Activated T-cell treated with anti-CD3 and anti-CD28 coated beads, Interleukin-2, amount 50 U/mL, for 4 hours (primary cell): Measurements from ENCODE around the gene VSX1. TPM values are rescaled to one million over a fixed set of nuclear protein-coding genes. Genes with fewer than 3 reads are reported as not detected.

Experiments used
- ATAC-seq, 2 donors: fragments of 200-7000 bp; cut with Tn5 transposase; one replicate each; pipeline ENCODE4 v1.10.0; 2021
- DNase-seq: peaks from one replicate; pipeline ENCODE4 v3.0.0-alpha.2; 2020
- H3K27me3 Mint-ChIP-seq: one replicate; pipeline ENCODE4 v1.8.0; 2021; ENCODE audit warnings: low read depth, mixed read lengths
- H3K36me3 Mint-ChIP-seq: one replicate; pipeline ENCODE4 v1.8.0; 2022; ENCODE audit warnings: mixed read lengths; ENCODE audit not compliant: insufficient read depth
- H3K4me1 Mint-ChIP-seq: one replicate; pipeline ENCODE4 v1.8.0; 2021; ENCODE audit warnings: low read depth, mixed read lengths
- H3K4me3 Mint-ChIP-seq: one replicate; pipeline ENCODE4 v1.8.0; 2021; ENCODE audit warnings: mild to moderate bottlenecking, moderate library complexity, mixed read lengths
- H3K9me3 Mint-ChIP-seq: one replicate; pipeline ENCODE4 v1.8.0; 2021; ENCODE audit warnings: mixed read lengths
- total RNA-seq, 3 donors: library from RNA; stranded (reverse); gene quantifications; one replicate each; pipeline ENCODE4 v1.2.1, GENCODE V29; 2021

Gene VSX1
- total RNA-seq, 3 donors from 2014 or later: not detected

DNA sequence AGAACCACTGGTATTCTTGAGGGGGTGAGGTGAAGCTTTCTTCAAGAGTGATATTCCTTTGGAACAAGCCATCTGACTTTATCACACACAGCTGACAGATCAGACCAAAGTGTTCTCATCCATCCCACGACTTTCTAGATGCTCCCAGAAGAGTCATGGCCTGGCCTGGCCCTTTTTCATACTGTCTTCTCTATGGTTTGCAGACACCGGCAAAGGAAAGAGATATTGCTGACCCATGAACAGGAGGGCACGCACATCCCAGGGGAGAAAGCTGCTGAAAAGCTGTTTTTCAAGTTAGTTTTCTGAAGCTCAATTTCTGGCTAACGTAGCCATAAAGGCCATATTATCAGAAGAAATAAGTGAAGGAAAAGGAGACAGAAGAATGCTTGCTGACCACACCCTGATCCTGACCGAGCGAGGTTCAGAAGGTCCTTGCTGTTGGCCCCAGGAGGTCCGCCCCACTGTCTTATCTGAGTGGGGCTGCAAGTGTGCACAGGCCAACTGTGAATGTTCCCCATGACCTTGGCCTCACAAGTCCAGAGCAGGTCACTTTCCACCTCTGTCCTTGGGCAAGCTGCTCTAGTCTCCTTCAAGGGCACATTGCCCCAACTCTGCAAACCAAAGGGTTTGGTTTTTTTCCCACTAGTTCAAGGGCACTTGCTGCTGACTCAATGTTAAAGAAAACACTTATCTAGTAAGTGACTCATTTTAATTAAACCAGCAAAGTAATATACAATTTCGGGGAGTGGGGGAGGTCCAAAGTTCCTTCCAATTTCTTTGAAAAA is 26.0 kb downstream of the VSX1 start:
- Mint-ChIP-seq H3K4me1 (peaks cover 64% of the 10 kb centered on the region), H3K9me3 (no peaks in the 10 kb centered on the region), H3K4me3 (peak overlapping the region; percentile 82), H3K36me3 (peaks cover 2% of the 10 kb centered on the region), H3K27me3 (no peaks in the 10 kb centered on the region)
- ATAC-seq (peak in 1 of 2 donors; percentile 6), DNase-seq (no peak)

DNA sequence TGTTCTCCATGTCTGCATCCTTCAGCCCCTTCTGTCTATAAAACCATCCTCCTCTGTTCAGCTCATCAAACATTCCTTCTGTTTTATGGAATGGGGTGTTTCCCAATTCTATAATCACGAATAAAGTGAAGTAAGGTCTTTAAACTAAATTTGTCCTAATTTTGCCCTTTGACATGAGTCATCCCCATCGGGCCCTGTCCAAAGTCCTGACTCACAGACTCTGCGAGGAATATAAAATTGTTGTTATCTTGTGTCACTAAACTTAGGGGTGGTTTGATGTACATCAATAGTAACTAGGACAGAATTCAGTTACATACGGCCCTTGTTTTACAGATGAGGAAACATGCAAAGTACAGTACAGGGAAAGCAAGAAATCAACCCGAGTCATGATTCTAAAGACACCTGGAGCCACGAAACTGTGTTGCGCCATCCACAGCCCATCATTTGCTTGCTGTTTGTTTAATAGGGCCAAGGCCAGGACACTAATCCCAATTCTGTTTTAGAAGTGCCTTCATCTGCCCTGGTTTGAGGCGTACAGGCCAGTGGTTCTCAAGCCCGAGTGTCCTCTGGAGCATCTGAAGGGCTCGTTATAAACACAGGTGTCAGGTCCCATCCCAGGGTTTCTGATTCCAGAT is 26.8 kb downstream of the VSX1 start:
- no peaks in the 10 kb centered on the region for H3K9me3 Mint-ChIP-seq
- ATAC-seq (no peak), DNase-seq (no peak)
- no peak overlapping the region for H3K4me3 Mint-ChIP-seq
- peaks cover 2% of the 10 kb centered on the region for H3K36me3 Mint-ChIP-seq
- peaks cover 69% of the 10 kb centered on the region for H3K4me1 Mint-ChIP-seq
- H3K27me3 Mint-ChIP-seq: no peaks in the 10 kb centered on the region

- no peak for DNase-seq
- Mint-ChIP-seq H3K4me1 (peaks cover 74% of the 10 kb centered on the region), H3K36me3 (peaks cover 2% of the 10 kb centered on the region), H3K27me3 (no peaks in the 10 kb centered on the region), H3K9me3 (no peaks in the 10 kb centered on the region), H3K4me3 (no peak overlapping the region)
- ATAC-seq: no peak
Measured at GRCh38 chr20:25054096-25054820, 27.7 kb downstream of the VSX1 start.

DNA sequence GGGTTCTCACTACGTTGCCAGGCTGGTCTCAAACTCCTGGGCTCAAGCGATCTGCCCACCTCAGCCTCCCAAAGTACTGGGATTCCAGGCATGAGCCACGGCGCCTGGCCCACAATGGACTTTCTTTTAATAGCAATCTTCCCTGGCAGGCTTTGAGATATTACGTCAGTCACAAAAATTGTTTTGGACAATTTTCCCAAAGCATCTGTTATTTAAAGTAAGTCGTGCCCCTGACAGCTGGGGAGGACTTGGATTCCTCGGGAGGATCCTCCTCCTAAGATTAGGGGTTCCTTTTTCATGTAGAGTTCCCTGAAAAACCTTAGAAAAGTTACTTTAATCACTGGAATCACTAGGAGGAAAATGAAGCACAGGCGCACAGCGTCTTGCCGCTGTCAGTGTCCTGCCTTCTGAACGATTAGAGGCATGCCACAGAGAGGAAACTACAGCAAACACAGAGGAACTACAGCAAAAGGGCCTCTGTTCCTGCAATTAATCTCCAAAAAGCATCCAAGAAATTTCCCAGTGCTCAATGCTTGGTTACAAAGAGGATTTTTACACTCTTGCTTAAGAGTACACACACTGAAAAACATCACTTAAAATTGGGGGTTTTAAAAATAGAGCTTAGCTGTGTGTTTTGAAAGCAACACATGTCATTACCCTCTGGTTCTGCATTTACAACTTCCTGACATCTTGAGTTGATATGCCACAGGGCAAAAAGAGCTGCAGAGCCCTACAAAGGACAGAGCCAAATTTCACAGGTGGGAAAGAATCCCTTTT is 28.5 kb downstream of the VSX1 start:
- Mint-ChIP-seq H3K27me3 (no peaks in the 10 kb centered on the region), H3K36me3 (peaks cover 2% of the 10 kb centered on the region), H3K9me3 (no peaks in the 10 kb centered on the region), H3K4me1 (peaks cover 71% of the 10 kb centered on the region), H3K4me3 (no peak overlapping the region)
- ATAC-seq (no peak), DNase-seq (no peak)

DNA sequence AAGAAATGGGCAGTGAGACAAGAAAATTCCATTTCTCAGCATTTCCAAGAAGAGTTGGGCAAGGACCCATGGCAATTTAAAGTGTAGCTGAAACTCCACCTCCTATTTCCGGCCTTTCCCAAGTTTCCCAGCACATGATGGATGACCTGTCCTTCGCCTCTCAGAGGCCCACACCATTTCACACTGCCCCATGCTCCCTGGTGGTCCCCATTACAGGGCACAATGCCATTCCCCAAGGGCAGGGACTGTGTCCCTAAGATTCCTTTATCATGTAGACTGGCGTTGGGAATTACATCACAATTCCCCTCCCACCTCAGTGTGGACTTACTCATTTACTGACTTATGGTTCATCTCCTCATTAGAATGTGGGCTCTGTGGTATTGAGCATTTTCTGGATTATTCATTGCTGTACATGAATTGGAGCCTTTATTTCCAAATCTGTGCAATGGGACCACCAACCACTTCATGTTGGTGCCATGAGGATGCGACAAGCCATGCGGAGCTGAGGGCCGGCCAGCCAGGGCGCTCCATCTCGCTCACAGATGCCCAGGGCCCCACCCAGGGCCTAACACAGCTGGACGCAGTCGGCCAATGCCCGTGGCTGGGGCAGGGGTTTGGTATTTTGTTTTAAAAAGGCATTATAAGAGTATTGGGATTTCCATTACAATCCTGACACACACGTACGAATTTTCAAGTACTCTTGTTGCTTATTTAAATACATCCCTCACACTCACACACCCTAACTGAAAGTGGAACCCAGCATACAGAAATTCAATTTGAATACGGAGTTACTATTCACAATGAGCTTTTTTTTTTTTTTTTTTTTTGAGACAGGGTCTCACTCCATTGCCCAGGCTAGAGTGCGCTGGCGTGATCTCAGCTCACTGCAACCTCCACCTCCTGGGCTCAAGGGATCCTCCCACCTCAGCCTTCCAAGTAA is 29.4 kb downstream of the VSX1 start:
- Mint-ChIP-seq H3K4me1 (peaks cover 71% of the 10 kb centered on the region), H3K27me3 (no peaks in the 10 kb centered on the region), H3K4me3 (no peak overlapping the region), H3K9me3 (no peaks in the 10 kb centered on the region), H3K36me3 (peaks cover 3% of the 10 kb centered on the region)
- ATAC-seq: no peak
- no peak for DNase-seq

- DNase-seq: no peak
- no peaks in the 10 kb centered on the region for H3K27me3 Mint-ChIP-seq
- H3K4me3 Mint-ChIP-seq: no peak overlapping the region
- ATAC-seq: no peak
- H3K36me3 Mint-ChIP-seq: peaks cover 9% of the 10 kb centered on the region
- H3K4me1 Mint-ChIP-seq: peaks cover 65% of the 10 kb centered on the region
- no peaks in the 10 kb centered on the region for H3K9me3 Mint-ChIP-seq
Measured at GRCh38 chr20:25051386-25052155, 30.4 kb downstream of the VSX1 start.

DNA sequence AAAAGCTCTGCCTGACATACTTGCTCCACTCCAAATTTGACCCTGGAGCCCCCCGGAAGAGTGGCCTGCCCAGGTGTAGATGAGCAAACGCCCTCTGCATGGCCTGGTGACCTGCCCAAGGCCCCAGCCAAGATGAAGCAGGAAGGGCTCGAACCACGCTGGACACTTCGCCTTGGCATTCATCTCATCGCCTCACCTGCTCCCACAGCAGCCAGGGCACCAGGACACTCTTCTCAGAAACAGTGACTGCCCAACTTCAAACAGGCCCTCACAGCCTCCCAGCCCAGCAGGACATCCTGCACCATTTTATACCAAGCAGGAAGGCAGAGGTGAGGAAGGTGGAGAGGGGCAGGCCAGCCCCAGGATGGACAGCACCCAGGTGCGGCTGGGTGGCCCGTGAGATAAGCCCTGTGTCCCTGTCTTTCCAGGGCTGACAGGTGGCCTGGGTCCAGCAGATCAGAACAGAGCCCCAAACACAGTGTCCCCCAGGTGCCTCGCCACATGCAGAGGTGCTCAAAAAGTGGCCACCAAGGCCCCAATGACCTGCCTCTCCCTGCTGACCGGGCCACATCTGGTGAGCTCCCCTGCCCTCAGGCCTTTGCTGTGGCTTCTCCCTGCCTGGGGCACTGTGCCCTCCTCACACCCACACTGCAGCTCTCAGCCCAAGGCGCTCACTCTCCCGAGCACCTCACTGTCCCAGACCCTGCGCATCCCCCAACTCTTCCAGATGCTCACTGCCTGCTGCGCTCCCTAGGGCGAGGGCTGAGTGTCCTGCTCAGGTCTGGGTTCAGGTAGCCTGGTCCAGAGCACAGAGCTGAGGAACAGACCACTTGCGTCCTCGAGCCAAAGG is 31.2 kb downstream of the VSX1 start:
- Mint-ChIP-seq H3K4me3 (no peak overlapping the region), H3K4me1 (peaks cover 56% of the 10 kb centered on the region), H3K9me3 (no peaks in the 10 kb centered on the region), H3K36me3 (peaks cover 9% of the 10 kb centered on the region), H3K27me3 (no peaks in the 10 kb centered on the region)
- ATAC-seq: no peak
- no peak for DNase-seq

DNA sequence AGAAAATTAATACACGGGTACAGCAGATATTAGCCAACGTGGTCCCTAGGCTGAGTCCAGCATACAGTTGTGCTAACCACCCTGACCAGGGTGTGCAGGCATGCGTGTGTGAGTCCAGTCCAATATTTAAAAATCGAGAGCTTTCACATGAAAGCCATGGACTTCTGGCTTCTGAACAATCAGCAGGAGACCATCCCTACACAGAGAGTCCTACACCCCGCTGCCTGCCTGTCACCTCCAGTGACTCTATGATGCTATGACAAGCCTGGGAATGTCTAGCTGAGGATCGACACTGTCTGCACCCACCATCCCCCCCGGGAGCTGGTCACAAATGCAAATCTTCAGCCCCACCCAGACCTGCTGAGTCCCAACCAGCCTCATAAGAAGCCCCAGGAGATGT is 31.9 kb downstream of the VSX1 start:
- Mint-ChIP-seq H3K4me3 (no peak overlapping the region), H3K9me3 (no peaks in the 10 kb centered on the region), H3K36me3 (peaks cover 9% of the 10 kb centered on the region), H3K27me3 (no peaks in the 10 kb centered on the region), H3K4me1 (peaks cover 50% of the 10 kb centered on the region)
- no peak for ATAC-seq
- no peak for DNase-seq

GRCh38 chr20:25049261-25050060 is 32.5 kb downstream of the VSX1 start:
- Mint-ChIP-seq H3K27me3 (no peaks in the 10 kb centered on the region), H3K4me3 (no peak overlapping the region), H3K4me1 (peaks cover 43% of the 10 kb centered on the region), H3K9me3 (no peaks in the 10 kb centered on the region), H3K36me3 (peaks cover 9% of the 10 kb centered on the region)
- DNase-seq: no peak
- no peak for ATAC-seq

DNA sequence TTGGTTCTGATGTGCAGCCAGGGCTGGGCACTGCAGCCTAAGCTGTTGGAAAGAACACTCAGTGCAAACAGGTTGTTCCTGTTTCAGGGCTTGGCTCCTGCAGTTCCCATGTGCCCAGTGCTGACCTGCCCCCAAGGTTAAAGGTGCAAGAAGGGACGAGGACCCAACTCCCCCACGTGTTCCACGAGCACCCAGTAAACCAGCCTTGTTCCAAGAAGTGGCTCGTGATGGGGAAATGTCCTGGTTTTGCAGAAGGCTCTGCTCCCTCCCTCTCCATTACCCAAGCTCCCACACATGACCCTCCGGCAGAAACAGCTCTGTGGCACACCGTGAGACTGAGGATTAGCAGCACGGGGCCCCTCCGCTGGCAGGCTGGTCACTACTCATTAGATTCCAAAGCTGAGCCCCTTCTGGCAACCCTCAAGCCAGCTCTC is 33.4 kb downstream of the VSX1 start:
- no peaks in the 10 kb centered on the region for H3K27me3 Mint-ChIP-seq
- ATAC-seq (no peak), DNase-seq (no peak)
- H3K4me3 Mint-ChIP-seq: no peak overlapping the region
- peaks cover 9% of the 10 kb centered on the region for H3K36me3 Mint-ChIP-seq
- H3K4me1 Mint-ChIP-seq: peaks cover 35% of the 10 kb centered on the region
- H3K9me3 Mint-ChIP-seq: no peaks in the 10 kb centered on the region

- DNase-seq (no peak), ATAC-seq (no peak)
- no peak overlapping the region for H3K4me3 Mint-ChIP-seq
- H3K36me3 Mint-ChIP-seq: peaks cover 9% of the 10 kb centered on the region
- peaks cover 37% of the 10 kb centered on the region for H3K4me1 Mint-ChIP-seq
- no peaks in the 10 kb centered on the region for H3K27me3 Mint-ChIP-seq
- no peaks in the 10 kb centered on the region for H3K9me3 Mint-ChIP-seq
Measured at GRCh38 chr20:25047766-25048165, 34.2 kb downstream of the VSX1 start.
